Measurements from ENCODE around the gene GNAT2. TPM values are rescaled to one million over a fixed set of nuclear protein-coding genes. Genes with fewer than 3 reads are reported as not detected.

Gene GNAT2
- total RNA-seq, 2 donors from 2014 or later = not detected

DNA sequence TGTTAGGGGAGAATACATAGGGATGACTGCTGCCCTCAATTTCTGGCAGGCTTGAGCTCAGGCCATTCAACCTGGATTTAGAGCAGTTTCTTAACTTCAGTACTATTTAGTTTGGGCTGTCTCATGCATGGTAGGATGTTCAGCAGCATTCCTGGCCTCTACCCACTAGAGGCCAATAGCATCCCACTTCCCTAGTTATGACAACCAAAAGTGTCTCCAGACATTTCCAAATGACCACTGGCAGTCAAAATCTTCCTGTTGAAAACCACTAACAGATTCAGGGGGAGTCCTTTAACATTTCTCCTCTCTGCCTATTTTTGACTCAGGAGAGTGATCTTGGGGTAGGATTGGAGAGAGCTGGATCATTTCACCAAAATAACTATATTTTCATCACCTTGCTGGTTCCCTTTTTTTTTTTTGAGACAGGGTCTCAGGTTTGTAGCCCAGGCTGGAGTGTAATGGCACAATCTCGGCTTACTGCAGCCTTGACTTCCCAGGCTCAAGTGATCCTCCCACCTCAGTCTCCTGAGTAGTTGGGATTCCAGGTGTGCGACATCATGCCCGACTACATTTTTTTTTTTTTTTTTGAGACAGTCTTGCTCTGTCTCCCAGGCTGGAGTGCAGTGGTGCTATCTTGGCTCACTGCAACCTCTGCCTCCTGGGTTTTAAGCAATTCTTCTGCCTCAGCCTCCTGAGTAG, 8.7 kb downstream of the GNAT2 start:
- Histone ChIP-seq H3K27me3 (replicated peaks; ENCODE audit: insufficient read depth) (no peaks in the 10 kb centered on the region), H3K4me3 (no peak overlapping the region), H3K4me1 (replicated peaks) (no peaks in the 10 kb centered on the region), H3K27ac (no peak overlapping the region), H3K9me3 (no peaks in the 10 kb centered on the region), H3K36me3 (no peaks in the 10 kb centered on the region)
- WGBS = 39% methylated on average over 3 of the region's 3 CpGs
- no peak for DNase-seq (ENCODE audit: low spot score)
- intact Hi-C loops (cut with DNase I) = no loop called here
- TF ChIP-seq POLR2A (IDR thresholded peaks at IDR 0.05) (no peak), POLR2AphosphoS5 (IDR thresholded peaks at IDR 0.05) (no peak)
- TF ChIP-seq, protein P1, sequence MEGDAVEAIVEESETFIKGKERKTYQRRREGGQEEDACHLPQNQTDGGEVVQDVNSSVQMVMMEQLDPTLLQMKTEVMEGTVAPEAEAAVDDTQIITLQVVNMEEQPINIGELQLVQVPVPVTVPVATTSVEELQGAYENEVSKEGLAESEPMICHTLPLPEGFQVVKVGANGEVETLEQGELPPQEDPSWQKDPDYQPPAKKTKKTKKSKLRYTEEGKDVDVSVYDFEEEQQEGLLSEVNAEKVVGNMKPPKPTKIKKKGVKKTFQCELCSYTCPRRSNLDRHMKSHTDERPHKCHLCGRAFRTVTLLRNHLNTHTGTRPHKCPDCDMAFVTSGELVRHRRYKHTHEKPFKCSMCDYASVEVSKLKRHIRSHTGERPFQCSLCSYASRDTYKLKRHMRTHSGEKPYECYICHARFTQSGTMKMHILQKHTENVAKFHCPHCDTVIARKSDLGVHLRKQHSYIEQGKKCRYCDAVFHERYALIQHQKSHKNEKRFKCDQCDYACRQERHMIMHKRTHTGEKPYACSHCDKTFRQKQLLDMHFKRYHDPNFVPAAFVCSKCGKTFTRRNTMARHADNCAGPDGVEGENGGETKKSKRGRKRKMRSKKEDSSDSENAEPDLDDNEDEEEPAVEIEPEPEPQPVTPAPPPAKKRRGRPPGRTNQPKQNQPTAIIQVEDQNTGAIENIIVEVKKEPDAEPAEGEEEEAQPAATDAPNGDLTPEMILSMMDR (IDR thresholded peaks at IDR 0.05) = no peak

DNA sequence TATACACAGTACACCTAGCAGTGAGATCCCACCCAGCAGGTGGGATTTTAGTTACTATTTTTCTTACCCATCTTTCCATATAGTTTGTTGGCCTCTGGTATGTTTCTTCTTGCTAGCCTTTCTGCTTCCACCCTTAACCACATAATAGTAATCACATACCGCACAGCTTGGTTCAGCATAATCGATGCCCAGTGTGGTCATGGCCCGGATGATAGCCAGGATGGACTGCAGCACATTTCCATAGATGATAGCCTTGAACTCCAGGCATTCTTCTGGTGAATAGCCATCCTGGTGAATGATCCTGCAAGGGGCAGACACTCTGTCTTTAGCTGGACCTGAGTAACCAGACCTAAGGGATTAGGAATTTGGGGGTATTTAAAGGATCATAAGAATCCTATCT, 9.5 kb downstream of the GNAT2 start:
- Histone ChIP-seq H3K27me3 (replicated peaks; ENCODE audit: insufficient read depth) (no peaks in the 10 kb centered on the region), H3K4me1 (replicated peaks) (no peaks in the 10 kb centered on the region), H3K4me3 (no peak overlapping the region), H3K36me3 (no peaks in the 10 kb centered on the region), H3K9me3 (no peaks in the 10 kb centered on the region), H3K27ac (no peak overlapping the region)
- TF ChIP-seq POLR2AphosphoS5 (IDR thresholded peaks at IDR 0.05) (no peak), POLR2A (IDR thresholded peaks at IDR 0.05) (no peak)
- TF ChIP-seq, protein P1 (IDR thresholded peaks at IDR 0.05) = no peak
- WGBS = 96% methylated on average over 3 of the region's 3 CpGs
- no peak for DNase-seq (ENCODE audit: low spot score)
- intact Hi-C loops (cut with DNase I) = no loop called here

DNA sequence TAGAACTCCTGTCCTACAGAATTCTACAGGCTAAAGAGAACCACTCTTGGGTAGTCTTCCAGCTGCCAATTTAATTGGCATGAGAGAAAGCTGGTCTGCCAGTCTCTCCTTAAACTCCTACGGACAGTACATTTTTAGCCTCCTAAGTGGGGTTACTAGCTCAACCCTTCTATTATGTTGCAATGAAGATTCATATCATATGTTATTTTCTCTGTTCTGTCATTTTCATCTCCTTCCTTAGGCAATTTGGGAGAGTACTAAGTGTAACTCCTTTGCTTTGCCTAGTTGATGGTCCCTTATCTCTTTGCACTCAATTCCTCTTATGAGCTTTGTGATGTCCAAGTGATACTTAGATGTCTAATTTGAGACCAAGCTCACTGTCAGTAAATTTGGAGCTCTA, 14.0 kb downstream of the GNAT2 start:
- no peak for DNase-seq (ENCODE audit: low spot score)
- Histone ChIP-seq H3K4me3 (no peak overlapping the region), H3K27me3 (replicated peaks; ENCODE audit: insufficient read depth) (no peaks in the 10 kb centered on the region), H3K4me1 (replicated peaks) (no peaks in the 10 kb centered on the region), H3K27ac (no peak overlapping the region), H3K9me3 (no peaks in the 10 kb centered on the region), H3K36me3 (no peaks in the 10 kb centered on the region)
- TF ChIP-seq POLR2AphosphoS5 (IDR thresholded peaks at IDR 0.05) (no peak), POLR2A (IDR thresholded peaks at IDR 0.05) (no peak)
- TF ChIP-seq, protein P1 (IDR thresholded peaks at IDR 0.05) = no peak
- 73% methylated on average over 1 of the region's 1 CpG for WGBS
- intact Hi-C loops (cut with DNase I) = no loop called here

DNA sequence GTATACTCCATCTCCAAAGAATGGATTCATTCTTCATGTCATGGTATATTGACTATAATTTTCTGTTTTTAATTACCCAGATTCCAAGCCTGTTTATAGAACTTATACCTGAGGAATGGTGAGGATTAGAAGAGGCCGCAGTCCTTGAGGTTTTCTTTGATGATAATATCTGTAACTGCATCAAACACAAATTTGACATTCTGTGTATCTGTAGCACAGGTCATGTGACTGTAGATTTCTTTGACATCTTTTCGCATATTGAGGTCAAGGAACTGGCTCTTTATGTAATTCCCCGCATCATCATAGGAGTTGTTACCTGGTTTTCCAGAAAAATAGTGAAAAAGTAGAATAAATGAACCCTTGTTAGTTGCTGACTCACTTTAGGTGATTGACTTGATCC, 16.2 kb downstream of the GNAT2 start:
- Histone ChIP-seq H3K4me1 (replicated peaks) (no peaks in the 10 kb centered on the region), H3K36me3 (no peaks in the 10 kb centered on the region), H3K27me3 (replicated peaks; ENCODE audit: insufficient read depth) (no peaks in the 10 kb centered on the region), H3K9me3 (no peaks in the 10 kb centered on the region), H3K27ac (no peak overlapping the region), H3K4me3 (no peak overlapping the region)
- WGBS = 98% methylated on average over 3 of the region's 3 CpGs
- no peak for DNase-seq (ENCODE audit: low spot score)
- intact Hi-C loops (cut with DNase I) = no loop called here
- TF ChIP-seq POLR2A (IDR thresholded peaks at IDR 0.05) (no peak), POLR2AphosphoS5 (IDR thresholded peaks at IDR 0.05) (no peak)
- TF ChIP-seq, protein P1 (IDR thresholded peaks at IDR 0.05) = no peak

DNA sequence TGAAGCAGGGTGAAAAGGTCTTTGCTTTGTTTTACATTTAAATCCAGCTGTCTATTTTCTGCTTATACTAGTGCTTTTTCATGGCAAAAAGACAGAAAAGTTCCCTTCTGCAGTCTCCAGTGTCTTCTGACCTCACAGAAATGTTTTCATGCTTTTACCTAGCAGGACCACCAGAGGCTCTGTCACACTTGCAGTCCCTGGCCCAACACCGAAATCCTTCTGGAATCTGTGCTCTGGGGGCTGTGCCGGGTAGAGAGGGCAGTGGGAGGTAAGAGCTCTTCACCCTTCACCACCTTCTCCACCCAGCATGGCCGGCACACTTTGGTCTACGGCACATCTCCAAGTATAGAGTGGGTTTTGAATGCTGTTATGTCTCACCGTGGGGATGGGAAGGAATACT, 20.8 kb downstream of the GNAT2 start:
- Histone ChIP-seq H3K36me3 (no peaks in the 10 kb centered on the region), H3K27me3 (replicated peaks; ENCODE audit: insufficient read depth) (no peaks in the 10 kb centered on the region), H3K4me3 (no peak overlapping the region), H3K27ac (no peak overlapping the region), H3K4me1 (replicated peaks) (no peaks in the 10 kb centered on the region), H3K9me3 (no peaks in the 10 kb centered on the region)
- intact Hi-C loops (cut with DNase I) = no loop called here
- WGBS = 78% methylated on average over 5 of the region's 5 CpGs
- DNase-seq (ENCODE audit: low spot score) = no peak
- TF ChIP-seq, protein P1 (IDR thresholded peaks at IDR 0.05) = no peak
- no peak for TF ChIP-seq POLR2A (IDR thresholded peaks at IDR 0.05)
- TF ChIP-seq POLR2AphosphoS5 (IDR thresholded peaks at IDR 0.05) = no peak

Measured in prostate gland (tissue), 2 donors.